HG03571 (cell line): ENCODE data around the gene CNKSR3.

Experiments
- ATAC-seq: cut with Tn5 transposase; IDR thresholded peaks from one replicate; pipeline ENCODE4 v1.9.1; 2021; ENCODE audit not compliant: unreplicated experiment

The CNKSR3 gene

GRCh38 chr6:154428897-154429296 lies 81.6 kb downstream of the CNKSR3 start:
- ATAC-seq: no peak

GRCh38 chr6:154427446-154427845 lies 83.0 kb downstream of the CNKSR3 start:
- ATAC-seq: no peak

- no peak for ATAC-seq
Observed at GRCh38 chr6:154426997-154427396, 83.5 kb downstream of the CNKSR3 start.

DNA sequence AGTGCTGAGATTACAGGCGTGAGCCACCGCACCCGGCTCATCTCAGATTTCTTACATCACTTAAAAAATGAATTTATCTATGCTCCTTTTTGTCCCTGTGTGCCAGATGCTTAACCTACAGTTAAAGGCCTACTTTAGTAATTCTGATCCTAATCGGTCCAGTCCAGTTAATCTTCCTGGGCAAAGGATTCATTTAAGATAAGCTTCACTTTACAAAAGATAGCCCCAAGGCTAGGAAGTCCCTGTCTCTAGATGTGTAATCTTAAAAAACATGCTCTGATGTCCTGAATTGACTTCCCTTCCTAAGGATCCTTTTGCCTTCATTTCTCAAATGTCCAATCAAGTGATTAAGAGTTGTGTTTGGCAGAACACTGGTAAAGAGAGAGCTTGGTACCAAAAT lies 85.5 kb downstream of the CNKSR3 start:
- ATAC-seq: no peak

GRCh38 chr6:154414021-154414813 lies 96.3 kb downstream of the CNKSR3 start:
- peak; percentile 57 for ATAC-seq

GRCh38 chr6:154412106-154412820 lies 98.2 kb downstream of the CNKSR3 start:
- ATAC-seq: no peak

GRCh38 chr6:154411076-154411475 lies 99.4 kb downstream of the CNKSR3 start:
- ATAC-seq: no peak

- no peak for ATAC-seq
Observed at GRCh38 chr6:154410619-154411072, 99.8 kb downstream of the CNKSR3 start.

DNA sequence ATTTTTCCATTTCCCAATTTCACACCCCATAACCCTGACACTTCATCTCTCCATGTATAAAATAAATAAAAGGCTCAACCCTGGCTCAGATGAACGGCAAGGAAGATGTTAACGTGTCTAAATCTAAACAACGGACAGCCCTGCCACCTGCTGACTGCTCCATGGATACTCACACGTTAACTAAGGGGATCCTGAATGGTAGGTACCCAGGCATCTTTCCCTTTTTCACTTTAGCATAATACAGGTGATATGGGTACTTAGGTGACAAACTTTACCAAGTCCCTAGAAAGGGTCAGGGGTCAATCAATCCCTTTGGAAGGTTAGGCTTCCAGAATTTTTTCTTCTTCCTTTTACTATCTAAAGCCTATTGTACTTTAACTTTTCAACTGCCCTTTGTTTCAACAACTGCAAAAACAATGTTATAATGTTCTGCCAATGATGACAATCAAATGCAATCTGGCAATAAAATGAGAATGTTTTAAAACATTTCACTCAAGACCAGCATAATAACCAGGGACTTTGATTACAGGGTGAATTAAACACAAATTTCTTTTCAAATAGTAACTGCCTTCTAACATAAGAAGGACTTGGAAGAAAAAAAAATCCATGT lies 101.5 kb downstream of the CNKSR3 start:
- no peak for ATAC-seq

DNA sequence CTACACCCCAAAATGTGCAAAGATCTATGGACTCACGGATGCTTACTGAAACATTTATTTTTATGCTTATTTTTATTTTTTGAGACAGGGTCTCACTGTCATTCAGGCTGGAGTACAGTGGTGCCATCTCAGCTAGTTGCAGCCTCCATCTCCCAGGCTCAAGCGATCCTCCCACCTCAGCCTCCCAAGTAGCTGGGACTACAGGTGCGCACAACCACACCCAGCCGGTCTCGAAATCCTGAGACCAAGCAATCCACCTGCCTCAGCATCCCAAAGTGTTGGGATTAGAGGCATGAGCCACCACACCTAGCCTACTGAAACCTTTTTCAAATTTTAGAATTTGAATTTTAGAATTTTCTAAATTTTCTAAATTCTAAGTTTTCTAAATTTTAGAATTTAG lies 103.0 kb downstream of the CNKSR3 start:
- no peak for ATAC-seq

GRCh38 chr6:154406869-154407268 lies 103.6 kb downstream of the CNKSR3 start:
- ATAC-seq: no peak

DNA sequence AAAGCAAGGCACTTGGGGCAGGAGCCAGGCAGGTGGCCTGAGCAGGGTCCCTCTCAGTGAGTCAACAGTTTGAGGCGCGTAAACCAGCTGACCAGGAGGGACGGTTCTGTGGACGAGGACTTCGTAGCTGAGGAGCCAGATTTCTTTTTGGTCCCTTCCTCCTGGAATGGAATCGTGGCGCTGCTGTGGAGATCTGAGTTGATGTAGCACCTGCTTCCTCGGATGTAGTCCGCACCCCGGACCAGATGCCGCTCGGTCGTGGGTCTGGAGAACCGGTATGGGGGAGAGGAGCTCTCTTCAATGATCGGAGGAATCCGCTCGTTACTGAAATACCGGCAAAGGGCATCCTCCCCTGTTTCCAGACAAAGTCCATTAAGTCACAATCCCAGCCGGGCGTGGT lies 104.2 kb downstream of the CNKSR3 start:
- no peak for ATAC-seq

DNA sequence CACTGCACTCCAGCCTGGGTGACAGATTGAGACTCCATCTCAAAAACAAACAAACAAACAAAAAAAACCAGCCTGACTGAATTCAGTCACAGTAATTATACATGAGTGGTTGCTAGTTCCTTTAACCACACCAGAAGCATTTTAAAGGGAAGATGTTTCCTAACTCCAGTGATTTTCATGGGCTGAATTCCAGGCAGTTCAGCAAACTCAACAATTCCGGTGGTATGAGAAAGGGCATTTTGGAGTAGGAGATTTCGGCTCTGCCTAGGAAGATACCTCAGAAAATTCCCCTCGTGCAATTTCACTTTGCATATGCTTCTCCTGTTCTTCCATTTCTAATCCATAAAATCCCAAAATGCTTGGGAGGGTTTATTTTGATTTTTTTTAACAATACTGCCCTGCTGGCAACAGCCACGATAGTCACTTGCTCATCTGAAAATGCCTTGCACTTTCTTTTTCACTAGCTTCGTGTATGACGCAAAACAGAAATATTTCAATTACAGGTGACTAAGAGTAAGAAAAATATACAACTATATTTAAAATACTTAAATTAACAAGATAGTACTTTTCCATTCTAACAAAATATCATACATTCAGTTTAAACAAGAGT lies 105.6 kb downstream of the CNKSR3 start:
- ATAC-seq: no peak

GRCh38 chr6:154403788-154404187 lies 106.7 kb downstream of the CNKSR3 start:
- no peak for ATAC-seq

DNA sequence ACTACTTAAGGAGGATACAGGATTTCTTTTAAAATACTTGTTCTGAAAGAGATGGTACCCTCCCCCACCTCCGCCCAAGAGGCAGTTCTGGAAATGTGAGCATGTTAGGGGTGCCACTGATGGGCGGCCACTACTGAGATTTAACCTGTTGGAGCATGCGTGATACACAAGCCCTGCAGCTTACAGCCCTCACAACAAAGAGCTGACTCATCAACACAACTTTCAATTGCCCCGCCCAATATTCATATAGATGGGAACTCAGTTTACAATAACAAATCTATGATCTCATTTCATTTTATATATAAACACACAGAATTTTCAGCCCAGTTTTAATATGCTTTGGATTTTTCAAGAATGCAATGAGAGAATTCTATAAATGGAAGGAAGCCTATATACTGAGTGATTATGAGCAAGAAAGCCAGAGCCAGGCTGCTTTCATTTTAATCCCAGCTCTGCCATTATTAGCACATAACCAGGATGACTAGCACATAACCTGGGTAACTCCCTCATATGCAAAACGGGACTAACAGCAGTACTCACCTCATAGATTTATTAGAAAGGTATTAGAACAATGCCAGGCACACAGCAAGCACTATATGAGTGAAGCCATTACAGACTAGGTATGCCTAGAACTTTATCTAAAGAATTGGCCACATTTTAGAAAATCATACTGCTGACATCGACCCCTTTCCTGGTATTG lies 108.3 kb downstream of the CNKSR3 start:
- ATAC-seq: no peak

- no peak for ATAC-seq
Observed at GRCh38 chr6:154399097-154399496, 111.4 kb downstream of the CNKSR3 start.

DNA sequence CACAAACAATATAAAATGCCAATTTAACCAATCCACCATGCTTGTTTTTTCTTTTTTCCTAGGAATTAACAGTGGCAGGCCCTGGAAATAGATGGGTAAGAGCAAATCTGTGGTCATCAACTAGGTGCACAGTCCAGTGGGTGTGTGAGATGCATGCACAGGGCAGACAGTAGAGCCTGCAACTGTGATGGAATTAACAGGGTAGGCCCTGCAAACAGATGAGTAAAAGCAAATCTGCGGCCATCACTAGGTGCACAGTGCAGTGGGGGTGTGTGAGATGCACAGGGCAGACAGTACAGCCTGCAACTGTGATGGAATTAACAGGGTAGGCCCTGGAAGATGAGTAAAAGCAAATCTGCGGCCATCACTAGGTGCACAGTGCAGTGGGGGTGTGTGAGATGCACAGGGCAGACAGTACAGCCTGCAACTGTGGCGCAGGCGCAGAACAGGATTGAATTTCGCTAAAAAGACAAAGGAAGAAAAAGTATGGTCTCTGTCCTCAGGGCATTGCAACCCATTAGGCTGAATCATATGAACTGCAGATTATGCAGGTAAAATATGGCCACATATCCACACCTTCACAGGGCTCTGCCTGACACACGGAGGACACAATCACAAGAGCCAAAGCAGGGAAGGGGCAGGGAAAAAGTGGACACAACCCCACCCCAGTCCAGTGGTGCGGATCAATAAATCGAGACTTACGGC lies 112.8 kb downstream of the CNKSR3 start:
- ATAC-seq: no peak

DNA sequence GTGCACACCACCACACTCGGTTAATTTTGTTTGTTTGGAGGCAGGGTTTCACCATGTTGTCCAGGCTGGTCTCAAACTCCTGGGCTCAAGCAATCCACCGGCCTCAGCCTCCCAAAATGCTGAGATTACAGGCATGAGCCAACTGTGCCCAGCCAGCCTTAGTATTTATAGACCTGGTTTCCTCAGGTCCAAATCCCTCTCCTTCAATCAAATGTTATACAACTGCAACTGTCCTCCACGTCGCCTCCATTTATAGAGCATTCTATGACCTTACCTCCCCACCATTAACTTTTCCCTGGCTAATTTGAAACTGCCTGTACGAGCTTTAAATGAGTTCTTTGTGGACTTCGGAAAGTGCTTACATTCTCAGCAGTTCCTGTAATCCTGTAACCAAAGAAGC lies 114.6 kb downstream of the CNKSR3 start:
- no peak for ATAC-seq

- no peak for ATAC-seq
Observed at GRCh38 chr6:154395316-154395715, 115.2 kb downstream of the CNKSR3 start.

DNA sequence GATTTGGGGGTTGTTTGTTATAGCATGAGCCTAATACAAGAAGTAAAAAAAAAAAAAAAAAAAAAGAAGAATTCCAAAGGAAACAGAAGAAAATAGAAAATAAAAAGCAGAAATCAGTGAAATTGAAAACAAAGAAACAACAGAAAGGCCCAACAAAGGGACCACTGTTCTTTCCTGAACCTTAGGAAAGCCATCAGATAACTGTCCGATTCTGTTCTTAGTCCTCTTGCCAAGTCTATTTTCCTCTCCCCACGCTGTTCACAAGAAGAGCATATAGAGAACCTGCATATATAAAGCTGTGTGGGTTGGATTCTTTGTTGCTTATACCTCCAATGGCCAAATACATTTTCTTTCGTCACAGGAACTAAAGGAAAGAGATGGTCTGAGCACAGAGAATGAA lies 115.9 kb downstream of the CNKSR3 start:
- no peak for ATAC-seq
